ENCODE results near the gene GFPT2. TPM values are rescaled to one million over a fixed set of nuclear protein-coding genes. Genes with fewer than 3 reads are reported as not detected.

GFPT2 gene
- total RNA-seq, 4 donors from 2014 or later, result 2.1 to 5.5 (median 4.1) TPM

GRCh38 chr5:180376511-180376910 lies 23.4 kb upstream of the GFPT2 start:
- ATAC-seq, result no peak
- in situ Hi-C loops (cut with MboI; ENCODE audit: low sequenced_read_pairs in 4 of 4) (no loop called here), intact Hi-C loops (cut with DNase I; ENCODE audit: low total_unique reads) (no loop called here)
- H3K4me3 ChIP-seq, result no peak overlapping the region
- no peak for DNase-seq
- H3K27me3 ChIP-seq, result peaks cover 0 to 2% (median 0%) of the 10 kb centered on the region in 3 donors
- H3K4me1 ChIP-seq, result no peaks in the 10 kb centered on the region
- H3K9me3 ChIP-seq, result no peaks in the 10 kb centered on the region
- TF ChIP-seq CTCF (IDR thresholded peaks at IDR 0.05 in 4 of 5, conservative IDR thresholded peaks at IDR 0.05 in 1 of 5) (no peak), POLR2A (IDR thresholded peaks at IDR 0.05) (no peak)
- H3K27ac ChIP-seq, result no peak overlapping the region
- no peaks in the 10 kb centered on the region for H3K36me3 ChIP-seq

GRCh38 chr5:180375955-180376354 lies 22.8 kb upstream of the GFPT2 start:
- no peak for ATAC-seq
- intact Hi-C loops (cut with DNase I; ENCODE audit: low total_unique reads), result no loop called here
- no peak for DNase-seq
- TF ChIP-seq POLR2A (IDR thresholded peaks at IDR 0.05), result no peak
- TF ChIP-seq CTCF (IDR thresholded peaks at IDR 0.05 in 4 of 5, conservative IDR thresholded peaks at IDR 0.05 in 1 of 5), result no peak
- no peak overlapping the region for H3K4me3 ChIP-seq
- in situ Hi-C loops (cut with MboI; ENCODE audit: low sequenced_read_pairs in 4 of 4), result no loop called here
- H3K9me3 ChIP-seq, result no peaks in the 10 kb centered on the region
- no peaks in the 10 kb centered on the region for H3K27me3 ChIP-seq
- no peaks in the 10 kb centered on the region for H3K36me3 ChIP-seq
- H3K4me1 ChIP-seq, result no peaks in the 10 kb centered on the region
- no peak overlapping the region for H3K27ac ChIP-seq

GRCh38 chr5:180375291-180375690 lies 22.2 kb upstream of the GFPT2 start:
- intact Hi-C loops (cut with DNase I; ENCODE audit: low total_unique reads) (no loop called here), in situ Hi-C loops (cut with MboI; ENCODE audit: low sequenced_read_pairs in 4 of 4) (no loop called here)
- DNase-seq, result no peak
- Histone ChIP-seq H3K27me3 (no peaks in the 10 kb centered on the region), H3K36me3 (no peaks in the 10 kb centered on the region), H3K27ac (no peak overlapping the region), H3K4me3 (no peak overlapping the region), H3K4me1 (no peaks in the 10 kb centered on the region), H3K9me3 (no peaks in the 10 kb centered on the region)
- ATAC-seq, result no peak
- no peak for TF ChIP-seq POLR2A (IDR thresholded peaks at IDR 0.05)
- no peak for TF ChIP-seq CTCF (IDR thresholded peaks at IDR 0.05 in 4 of 5, conservative IDR thresholded peaks at IDR 0.05 in 1 of 5)

- TF ChIP-seq POLR2A (IDR thresholded peaks at IDR 0.05) (no peak), CTCF (IDR thresholded peaks at IDR 0.05 in 4 of 5, conservative IDR thresholded peaks at IDR 0.05 in 1 of 5) (no peak)
- ATAC-seq (no peak), DNase-seq (no peak)
- Histone ChIP-seq H3K36me3 (no peaks in the 10 kb centered on the region), H3K4me3 (no peak overlapping the region), H3K27me3 (no peaks in the 10 kb centered on the region), H3K4me1 (no peaks in the 10 kb centered on the region), H3K27ac (no peak overlapping the region), H3K9me3 (no peaks in the 10 kb centered on the region)
- in situ Hi-C loops (cut with MboI; ENCODE audit: low sequenced_read_pairs in 4 of 4) (no loop called here), intact Hi-C loops (cut with DNase I; ENCODE audit: low total_unique reads) (no loop called here)
Observed at GRCh38 chr5:180373870-180374269, 20.7 kb upstream of the GFPT2 start.

DNA sequence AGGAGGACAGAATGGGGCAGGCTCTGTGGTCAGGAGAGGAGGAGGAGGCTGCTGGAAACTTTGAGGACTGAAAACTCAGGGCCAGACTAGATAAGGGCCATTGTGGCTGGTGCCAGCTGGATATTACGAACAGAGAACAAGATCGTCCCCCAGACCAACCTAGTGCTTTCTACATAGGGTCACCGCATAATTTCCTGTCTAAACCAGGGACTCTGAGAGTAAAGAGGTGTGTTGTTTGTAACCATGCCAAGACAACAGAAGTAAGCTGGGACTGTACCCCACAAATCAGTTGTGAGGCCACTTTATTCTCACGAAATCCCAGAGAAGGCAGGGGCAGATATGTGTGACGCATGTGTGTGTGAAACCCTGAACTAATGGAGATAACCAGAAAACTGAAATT lies 20.3 kb upstream of the GFPT2 start:
- TF ChIP-seq CTCF (IDR thresholded peaks at IDR 0.05 in 4 of 5, conservative IDR thresholded peaks at IDR 0.05 in 1 of 5) (no peak), POLR2A (IDR thresholded peaks at IDR 0.05) (no peak)
- Histone ChIP-seq H3K4me3 (no peak overlapping the region), H3K27ac (no peak overlapping the region), H3K4me1 (no peaks in the 10 kb centered on the region), H3K27me3 (no peaks in the 10 kb centered on the region), H3K9me3 (no peaks in the 10 kb centered on the region), H3K36me3 (no peaks in the 10 kb centered on the region)
- DNase-seq (no peak), ATAC-seq (no peak)
- intact Hi-C loops (cut with DNase I; ENCODE audit: low total_unique reads) (no loop called here), in situ Hi-C loops (cut with MboI; ENCODE audit: low sequenced_read_pairs in 4 of 4) (no loop called here)

Measured in gastrocnemius medialis (tissue), 4 donors.